Stimulated activated CD8-positive, alpha-beta memory T cell treated with anti-CD3 and anti-CD28 coated beads, Interleukin-7, amount 100 ng/mL, for 1 hour (primary cell): ENCODE results near the gene CDYL.
"Not testable (repeated sequence)": the region's sequence is repeated elsewhere in the genome, so short reads cannot be mapped to it uniquely, and the experiment has no call there.

Experiments used
- DNase-seq, 2 donors: peaks; one replicate each; pipeline ENCODE4 v3.0.0-alpha.2; 2020; ENCODE audit warnings: low read depth in 2 of 2

CDYL gene

GRCh38 chr6:4846387-4846786, 70.2 kb downstream of the CDYL start:
- DNase-seq: no peak

DNA sequence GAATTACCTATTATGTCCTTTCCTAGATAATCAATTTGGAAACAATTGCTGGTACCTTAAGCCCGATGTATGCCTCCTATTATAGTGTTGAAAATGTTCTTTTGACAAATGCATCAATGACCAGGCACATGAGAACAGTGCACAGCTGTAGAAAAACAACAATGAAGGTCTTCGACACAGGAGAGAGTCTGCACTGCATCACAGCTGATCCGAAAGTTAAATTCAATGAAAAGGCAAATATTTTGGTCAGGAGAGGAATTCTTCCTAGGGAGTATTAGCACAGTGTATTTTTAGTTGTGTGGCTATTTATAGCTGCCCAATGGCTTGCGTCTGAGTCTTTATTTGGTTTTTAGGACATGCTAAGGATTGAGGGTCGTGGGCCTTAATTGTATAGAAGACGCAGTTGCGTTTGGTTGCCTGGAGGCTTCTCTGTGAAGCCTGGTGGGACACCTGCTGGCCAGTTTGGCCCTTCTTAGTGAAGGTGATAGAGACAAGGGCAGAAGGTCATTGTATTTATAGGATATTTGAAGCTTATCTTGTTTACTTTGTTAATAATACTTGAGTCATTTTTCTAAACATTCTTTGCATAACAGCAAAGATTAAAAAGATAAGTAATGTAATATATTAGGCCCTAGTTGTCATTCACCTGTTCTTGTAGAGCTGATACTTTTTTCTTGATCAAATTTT, 72.3 kb downstream of the CDYL start:
- no peak for DNase-seq

- no peak for DNase-seq
Observed at GRCh38 chr6:4849226-4850022, 73.2 kb downstream of the CDYL start.

DNA sequence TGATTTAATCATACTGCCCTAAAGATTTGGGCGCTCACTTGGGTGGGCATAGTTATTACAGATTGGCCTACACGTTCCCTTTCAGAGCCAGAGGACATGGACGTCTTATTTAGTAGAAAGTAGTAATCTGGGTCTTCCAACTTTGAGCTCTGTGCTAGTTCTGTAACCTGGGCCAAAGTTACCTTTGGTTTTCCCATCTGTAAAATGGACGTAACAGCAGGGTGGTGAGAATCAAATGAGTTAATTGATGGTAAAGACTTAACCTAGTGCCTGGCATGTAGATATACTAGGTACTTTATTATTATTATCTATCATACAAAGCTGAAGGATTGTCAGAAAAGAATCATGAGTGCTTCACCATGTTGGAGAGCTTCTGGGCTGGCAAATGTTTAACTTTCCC, 74.8 kb downstream of the CDYL start:
- DNase-seq: no peak

DNA sequence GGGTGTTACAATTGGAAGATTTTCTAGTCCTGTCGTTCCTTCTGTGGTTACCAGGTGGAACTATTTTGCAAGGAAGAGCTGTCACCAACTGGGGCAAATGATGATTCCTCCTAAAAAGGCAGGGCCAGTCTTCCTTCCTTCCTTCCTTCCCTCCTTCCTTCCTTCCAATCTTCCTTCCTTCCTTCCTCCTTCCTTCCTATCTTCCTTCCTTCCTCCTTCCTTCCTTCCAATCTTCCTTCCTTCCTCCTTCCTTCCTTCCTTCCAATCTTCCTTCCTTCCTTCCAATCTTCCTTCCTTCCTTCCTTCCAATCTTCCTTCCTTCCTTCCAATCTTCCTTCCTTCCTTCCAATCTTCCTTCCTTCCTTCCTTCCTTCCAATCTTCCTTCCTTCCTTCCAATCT, 76.0 kb downstream of the CDYL start:
- DNase-seq: not testable (repeated sequence)

- DNase-seq: no peak
Observed at GRCh38 chr6:4852938-4853337, 76.7 kb downstream of the CDYL start.

DNA sequence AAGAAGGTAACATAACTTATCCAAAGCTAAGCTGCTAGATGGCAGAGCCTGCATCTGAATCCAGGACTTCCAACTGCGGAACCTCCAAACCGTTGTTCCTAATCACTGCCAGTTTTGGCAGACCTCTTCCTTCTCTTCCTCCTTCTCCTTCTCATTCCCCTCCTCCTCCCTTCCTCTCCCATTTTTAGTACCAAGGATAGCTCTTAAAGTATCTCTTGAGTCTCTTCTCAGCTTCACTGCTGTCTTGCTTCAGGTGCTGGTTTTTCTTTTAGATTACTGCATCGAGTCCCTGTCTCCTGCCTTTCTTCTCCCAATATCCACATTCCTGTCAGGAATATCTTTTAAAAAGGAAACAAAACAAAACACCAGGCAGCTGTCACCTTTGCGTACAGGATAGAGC, 77.1 kb downstream of the CDYL start:
- no peak for DNase-seq

GRCh38 chr6:4853782-4854511, 77.7 kb downstream of the CDYL start:
- DNase-seq: no peak

GRCh38 chr6:4856785-4857184, 80.6 kb downstream of the CDYL start:
- no peak for DNase-seq

- no peak for DNase-seq
Observed at GRCh38 chr6:4858194-4859015, 82.2 kb downstream of the CDYL start.

DNA sequence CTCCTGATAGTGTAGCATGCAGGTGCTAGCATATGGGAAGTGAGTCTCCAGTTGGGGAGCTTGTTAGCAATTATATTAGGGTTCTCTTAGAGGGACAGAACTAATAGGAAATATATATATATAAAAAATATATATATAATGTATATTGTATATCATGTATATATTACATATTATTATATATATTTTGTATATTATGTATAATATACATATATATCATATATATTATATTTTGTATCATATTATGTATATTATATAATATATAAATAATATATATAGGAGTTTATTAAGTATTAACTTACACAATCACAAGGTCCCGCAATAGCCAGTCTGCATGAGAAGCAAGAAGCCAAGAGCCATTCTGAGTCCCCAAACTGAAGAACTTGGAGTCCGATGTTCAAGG, 84.2 kb downstream of the CDYL start:
- no peak for DNase-seq

- no peak for DNase-seq
Observed at GRCh38 chr6:4861564-4861963, 85.4 kb downstream of the CDYL start.

DNA sequence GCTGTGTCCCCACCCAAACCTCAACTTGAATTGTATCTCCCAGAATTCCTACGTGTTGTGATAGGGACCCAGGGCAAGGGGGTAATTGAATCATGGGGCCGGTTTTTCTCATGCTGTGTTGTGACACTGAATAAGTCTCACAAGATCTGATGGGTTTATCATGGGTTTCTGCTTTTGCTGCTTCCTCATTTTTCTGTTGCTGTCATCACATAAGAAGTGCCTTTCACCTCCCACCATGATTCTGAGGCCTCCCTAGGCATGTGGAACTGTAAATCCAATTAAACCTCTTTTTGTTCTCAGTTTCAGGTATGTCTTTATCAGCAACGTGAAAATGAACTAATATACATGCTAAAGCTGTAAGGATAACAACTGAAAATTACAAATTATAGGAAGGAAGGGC, 88.3 kb downstream of the CDYL start:
- no peak for DNase-seq

- DNase-seq: not testable (repeated sequence)
Observed at GRCh38 chr6:4865006-4865405, 88.8 kb downstream of the CDYL start.

DNA sequence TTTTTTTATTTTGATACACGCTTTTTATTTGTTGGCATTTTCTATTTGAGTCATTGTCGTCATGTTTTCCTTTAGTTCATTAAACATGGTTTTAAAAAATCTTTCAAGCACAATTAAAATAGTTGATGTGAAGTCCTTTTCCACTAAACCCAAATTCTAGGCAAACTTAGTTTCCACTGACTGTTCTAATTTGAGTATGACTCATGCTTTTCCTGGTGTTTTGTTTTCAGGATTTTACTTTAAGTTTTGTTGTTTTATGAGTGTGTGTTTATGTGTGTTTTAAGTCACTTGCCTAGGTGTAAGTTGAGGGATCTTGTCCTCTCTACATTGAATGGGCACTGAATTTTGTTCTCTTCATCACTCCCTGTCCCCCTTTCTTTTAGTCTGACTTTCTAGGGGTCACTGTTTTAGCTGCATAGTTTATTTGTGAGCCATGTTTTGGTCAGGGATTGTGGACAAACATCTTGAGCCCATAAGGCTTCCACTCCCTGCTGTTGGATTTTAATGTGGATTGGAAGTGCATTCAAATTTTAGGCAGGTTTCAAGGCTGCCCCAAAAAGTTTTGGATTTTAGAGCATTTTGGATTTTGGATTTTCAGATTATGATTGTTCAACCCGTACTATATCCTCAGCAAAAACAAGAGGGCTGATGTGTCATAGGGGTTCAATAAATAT, 94.8 kb downstream of the CDYL start:
- no peak for DNase-seq

DNA sequence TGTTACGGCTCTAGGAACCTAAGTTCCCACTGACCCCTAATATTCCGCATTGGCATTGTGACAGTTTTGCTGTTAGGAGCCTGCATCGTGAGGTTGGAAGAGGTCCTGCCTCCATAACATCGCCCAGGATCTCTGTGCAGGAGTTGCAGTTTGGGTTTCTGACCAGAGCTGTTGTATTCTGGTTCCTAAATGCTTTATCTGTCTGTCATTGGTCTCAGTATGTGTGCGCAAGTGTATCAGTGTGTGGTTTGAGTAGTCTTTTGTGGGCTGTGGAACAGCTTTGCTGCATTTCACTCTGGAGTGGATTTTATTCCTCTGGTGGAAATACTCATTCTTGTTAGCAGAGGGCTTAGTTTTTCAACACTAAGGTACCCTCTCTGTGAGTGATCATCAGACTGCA, 95.6 kb downstream of the CDYL start:
- no peak for DNase-seq

DNA sequence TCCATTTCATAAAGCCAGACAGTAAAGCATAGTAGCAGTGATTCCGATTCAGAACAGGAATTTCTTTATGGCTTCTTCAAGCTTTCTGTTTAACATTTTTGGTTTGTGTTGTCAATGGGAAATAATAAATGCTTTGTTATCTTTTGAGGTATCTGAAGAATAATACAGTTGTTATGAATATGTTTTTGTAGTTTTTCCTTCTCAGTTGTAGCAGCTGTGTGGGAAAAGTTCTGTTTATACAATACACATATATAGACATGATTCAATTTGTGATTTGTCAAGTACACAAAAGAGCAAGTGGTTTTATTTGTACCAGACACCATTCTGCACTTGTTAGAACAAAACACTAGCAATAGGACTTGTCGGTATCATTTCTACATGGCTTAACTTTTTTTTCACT, 96.6 kb downstream of the CDYL start:
- DNase-seq: no peak

- DNase-seq: no peak
Observed at GRCh38 chr6:4873928-4874327, 97.7 kb downstream of the CDYL start.

DNA sequence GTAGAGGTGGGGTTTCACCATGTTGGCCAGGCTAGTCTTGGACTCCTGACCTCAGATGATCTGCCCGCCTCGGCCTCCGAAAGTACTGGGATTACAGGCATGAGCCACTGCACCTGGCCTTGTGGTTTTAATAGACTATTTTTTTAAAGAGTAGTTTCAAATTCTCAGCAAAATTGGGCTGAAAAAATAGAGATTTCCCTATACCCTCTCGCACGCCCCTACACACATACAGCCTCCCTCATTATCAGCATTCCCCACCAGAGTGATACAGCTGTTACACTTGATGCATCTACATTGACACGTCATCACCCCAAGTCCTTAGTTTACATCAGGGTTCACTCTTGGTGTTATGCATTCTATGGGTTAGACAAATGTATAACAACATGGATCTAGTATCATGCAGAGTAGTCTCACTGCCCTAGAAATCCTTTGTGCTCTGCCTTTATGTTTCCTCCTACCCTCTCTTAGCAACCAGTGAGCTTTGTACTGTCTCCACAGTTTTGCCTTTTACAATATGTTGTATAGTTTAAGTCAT, 103.6 kb downstream of the CDYL start:
- no peak for DNase-seq

- DNase-seq: no peak
Observed at GRCh38 chr6:4880363-4880762, 104.2 kb downstream of the CDYL start.

GRCh38 chr6:4883298-4883697, 107.1 kb downstream of the CDYL start:
- no peak for DNase-seq
